ENCODE data around the gene GNA14. TPM values are rescaled to one million over a fixed set of nuclear protein-coding genes. Genes with fewer than 3 reads are reported as not detected.

Gene GNA14
- total RNA-seq, 2 donors from 2014 or later = 1.6 to 5.3 TPM

GRCh38 chr9:77486463-77486862 is 161.7 kb downstream of the GNA14 start:
- no peaks in the 10 kb centered on the region for H3K27me3 ChIP-seq
- no peaks in the 10 kb centered on the region for H3K36me3 ChIP-seq (replicated peaks in 1 of 2; ENCODE audit: insufficient read depth in 1 of 2, low read depth in 2 of 2)
- no peaks in the 10 kb centered on the region for H3K9me3 ChIP-seq
- intact Hi-C loops (cut with DNase I) = no loop called here
- TF ChIP-seq POLR2A (IDR thresholded peaks at IDR 0.05) = no peak
- no peak for TF ChIP-seq CTCF (IDR thresholded peaks at IDR 0.05)
- no peak overlapping the region for H3K4me3 ChIP-seq
- no peak overlapping the region for H3K27ac ChIP-seq
- DNase-seq (no peak), ATAC-seq (no peak)
- H3K4me1 ChIP-seq = no peaks in the 10 kb centered on the region

DNA sequence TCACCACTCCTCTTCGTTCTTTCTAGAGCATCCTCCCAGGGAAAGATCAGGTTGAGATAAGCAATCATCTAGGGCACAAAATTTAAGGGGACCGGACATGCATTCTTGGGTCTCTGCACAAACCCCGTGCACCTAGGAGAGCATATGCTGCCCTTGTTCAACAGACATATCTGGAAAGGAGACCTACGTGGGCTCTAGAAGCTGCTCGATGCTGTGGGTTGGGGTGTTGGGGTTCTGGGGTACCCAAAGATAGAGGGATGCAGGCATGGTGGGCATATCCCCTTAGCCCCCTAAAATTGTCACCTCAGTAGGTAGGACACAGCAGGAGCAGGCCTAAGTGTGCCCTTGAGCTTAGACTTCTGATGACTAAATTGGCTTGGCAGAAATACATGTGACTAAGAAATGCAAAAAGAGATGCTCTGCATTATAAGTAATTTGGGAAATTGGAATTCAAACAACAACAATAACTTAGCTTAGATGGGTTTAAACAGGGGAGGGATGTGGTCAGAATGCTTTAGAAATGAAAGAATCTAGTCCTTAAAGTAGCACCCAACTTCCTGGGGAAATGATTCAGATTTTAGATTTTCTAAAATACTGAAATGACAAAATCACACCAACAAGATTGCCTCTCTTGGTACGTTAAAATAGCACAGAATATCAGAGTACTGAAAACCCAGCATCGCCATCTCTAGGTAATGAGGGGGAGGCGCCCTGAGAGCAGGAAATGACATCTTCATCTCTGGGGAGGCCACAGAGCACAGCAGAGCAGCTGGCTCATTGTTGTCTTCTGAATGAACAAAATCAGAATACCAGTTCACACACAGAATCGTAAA is 172.3 kb downstream of the GNA14 start:
- H3K4me1 ChIP-seq = no peaks in the 10 kb centered on the region
- no peak overlapping the region for H3K4me3 ChIP-seq
- TF ChIP-seq CTCF (IDR thresholded peaks at IDR 0.05) (no peak), POLR2A (IDR thresholded peaks at IDR 0.05) (no peak)
- H3K27ac ChIP-seq = no peak overlapping the region
- no peaks in the 10 kb centered on the region for H3K36me3 ChIP-seq (replicated peaks in 1 of 2; ENCODE audit: insufficient read depth in 1 of 2, low read depth in 2 of 2)
- WGBS, 2 donors = 82 to 83% methylated on average over 9 of the region's 9 CpGs
- H3K9me3 ChIP-seq = peaks cover 0 to 9% (median 0%) of the 10 kb centered on the region in 3 donors
- intact Hi-C loops (cut with DNase I) = no loop called here
- ATAC-seq (no peak), DNase-seq (no peak)
- H3K27me3 ChIP-seq = no peaks in the 10 kb centered on the region

GRCh38 chr9:77474936-77475335 is 173.2 kb downstream of the GNA14 start:
- DNase-seq = no peak
- 87 to 89% methylated on average over 3 of the region's 3 CpGs for WGBS, 2 donors
- Histone ChIP-seq H3K9me3 (peaks cover 0 to 9% (median 0%) of the 10 kb centered on the region in 3 donors), H3K27me3 (no peaks in the 10 kb centered on the region), H3K4me3 (no peak overlapping the region), H3K36me3 (replicated peaks in 1 of 2; ENCODE audit: insufficient read depth in 1 of 2, low read depth in 2 of 2) (no peaks in the 10 kb centered on the region), H3K27ac (no peak overlapping the region), H3K4me1 (no peaks in the 10 kb centered on the region)
- intact Hi-C loops (cut with DNase I) = no loop called here
- no peak for TF ChIP-seq CTCF (IDR thresholded peaks at IDR 0.05)
- TF ChIP-seq POLR2A (IDR thresholded peaks at IDR 0.05) = no peak
- no peak for ATAC-seq

DNA sequence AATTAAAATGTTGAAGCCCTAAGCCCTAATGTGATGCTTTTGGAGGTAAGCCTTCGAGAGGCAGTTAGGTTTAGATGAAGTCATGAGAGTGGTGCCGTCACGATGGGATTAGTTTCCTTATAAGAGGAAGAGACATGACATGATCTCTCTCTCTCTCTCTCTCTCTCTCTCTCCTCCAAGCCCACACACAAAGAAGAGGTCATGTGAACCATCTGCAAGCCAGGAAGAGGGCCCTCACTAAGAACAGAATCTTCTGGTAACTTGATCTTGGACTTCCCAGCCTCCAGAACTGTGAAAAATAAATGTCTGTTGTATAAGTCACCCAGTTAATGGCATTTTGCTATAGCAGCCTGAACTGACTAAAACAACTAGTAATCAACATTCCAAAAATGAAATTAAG is 175.5 kb downstream of the GNA14 start:
- H3K4me1 ChIP-seq = no peaks in the 10 kb centered on the region

More for the DNA sequence above, 175.5 kb downstream of the GNA14 start:
- Histone ChIP-seq H3K36me3 (replicated peaks in 1 of 2; ENCODE audit: insufficient read depth in 1 of 2, low read depth in 2 of 2) (no peaks in the 10 kb centered on the region), H3K27me3 (no peaks in the 10 kb centered on the region), H3K27ac (no peak overlapping the region), H3K4me3 (no peak overlapping the region), H3K9me3 (peaks cover 0 to 9% (median 0%) of the 10 kb centered on the region in 3 donors)
- intact Hi-C loops (cut with DNase I) = no loop called here
- ATAC-seq (no peak), DNase-seq (no peak)
- 81 to 89% methylated on average over 3 of the region's 3 CpGs for WGBS, 2 donors
- TF ChIP-seq POLR2A (IDR thresholded peaks at IDR 0.05) (no peak), CTCF (IDR thresholded peaks at IDR 0.05) (no peak)
